GM12864 (cell line): ENCODE data around the gene EID2.

Experiments used
- DNase-seq: peaks from one replicate; pipeline ENCODE4 v3.0.0-alpha.2; 2011; ENCODE audit warnings: low read depth
- H3K4me3 ChIP-seq: 2 replicates; pipeline ENCODE4 v1.5.1; 2011; ENCODE audit warnings: mild to moderate bottlenecking, low read depth, low read length, control low read depth
- CTCF ChIP-seq: IDR thresholded peaks from 2 replicates; pipeline ENCODE4 v1.5.1; 2011; ENCODE audit warnings: low read depth, mild to moderate bottlenecking, moderate library complexity, low read length, control low read depth, inconsistent platforms; ENCODE audit errors: missing control alignments

EID2 gene

GRCh38 chr19:39520541-39521484 is 19.1 kb downstream of the EID2 start:
- no peak for DNase-seq
- no peak overlapping the region for H3K4me3 ChIP-seq
- TF ChIP-seq CTCF = no peak

- DNase-seq = no peak
- no peak overlapping the region for H3K4me3 ChIP-seq
- no peak for TF ChIP-seq CTCF
Observed at GRCh38 chr19:39518975-39519374, 21.0 kb downstream of the EID2 start.

- no peak for DNase-seq
- TF ChIP-seq CTCF = no peak
- no peak overlapping the region for H3K4me3 ChIP-seq
Observed at GRCh38 chr19:39518458-39518857, 21.5 kb downstream of the EID2 start.

- no peak for DNase-seq
- no peak for TF ChIP-seq CTCF
- H3K4me3 ChIP-seq = no peak overlapping the region
Observed at GRCh38 chr19:39517432-39517831, 22.5 kb downstream of the EID2 start.

GRCh38 chr19:39516270-39516669 is 23.7 kb downstream of the EID2 start:
- no peak for DNase-seq
- TF ChIP-seq CTCF = no peak
- H3K4me3 ChIP-seq = no peak overlapping the region

GRCh38 chr19:39515551-39516191 is 24.3 kb downstream of the EID2 start:
- no peak for DNase-seq
- no peak for TF ChIP-seq CTCF
- no peak overlapping the region for H3K4me3 ChIP-seq
